T47D (cell line): ENCODE data around the gene NKX1-2.

Experiments
- DNase-seq, 2 experiments: peaks; one replicate each; pipeline versions ENCODE4 v3.0.0 to v3.0.0-alpha.2; 2011 to 2012; ENCODE audit warnings: low read depth in 1 of 2, low spot score in 1 of 2
- JUND ChIP-seq: IDR thresholded peaks from 2 replicates; pipeline ENCODE4 v1.6.1; 2012; ENCODE audit warnings: low read depth
- in situ Hi-C: cut with HindIII; loops from 2 replicates; pipeline ENCODE4 v1.10.0; 2016; ENCODE audit warnings: low sequenced_read_pairs, low pct_unique_long_range_greater_than_20kb

Gene NKX1-2

DNA sequence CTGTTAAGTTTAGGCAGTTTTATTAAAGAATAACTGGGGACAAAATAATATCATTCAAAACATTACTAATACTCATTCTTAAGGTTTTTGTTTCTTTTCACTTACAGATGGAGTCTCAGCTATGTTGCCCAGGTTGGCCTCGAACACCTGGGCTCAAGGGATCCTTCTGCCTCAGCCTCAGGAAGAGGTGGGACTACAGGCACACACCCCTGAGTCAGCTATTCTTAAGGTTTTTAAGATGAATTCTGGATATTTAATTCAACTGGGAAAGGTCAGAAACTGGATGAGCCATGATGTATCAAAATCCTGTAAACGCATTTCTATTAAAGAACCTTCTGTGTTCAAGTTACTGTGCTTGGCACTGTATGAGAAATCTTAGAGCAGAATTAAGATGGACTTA, 34.6 kb downstream of the NKX1-2 start:
- DNase-seq = no peak
- in situ Hi-C loops = no loop called here
- TF ChIP-seq JUND = no peak

- no peak for DNase-seq
- in situ Hi-C loops = no loop called here
- no peak for TF ChIP-seq JUND
Measured at GRCh38 chr10:124414076-124414475, 35.8 kb downstream of the NKX1-2 start.

DNA sequence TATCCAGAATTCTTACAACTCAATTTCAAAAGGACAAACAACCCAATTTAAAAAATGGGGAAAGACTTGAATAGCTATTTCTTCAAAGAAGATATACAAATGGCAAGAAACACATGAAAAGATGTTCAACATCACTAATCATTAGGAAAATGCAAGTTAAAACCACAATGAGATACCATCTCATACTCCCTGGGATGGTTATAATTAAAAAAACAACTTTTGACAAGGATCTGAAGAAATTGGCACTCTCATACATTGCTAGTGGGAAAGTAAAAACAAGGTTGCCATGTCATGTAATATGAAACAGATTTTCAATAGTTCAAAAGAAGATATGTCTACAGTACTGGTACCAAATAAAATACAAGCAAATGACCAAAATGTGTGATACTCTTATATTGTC, 40.1 kb downstream of the NKX1-2 start:
- in situ Hi-C loops = no loop called here
- TF ChIP-seq JUND = no peak
- no peak for DNase-seq

DNA sequence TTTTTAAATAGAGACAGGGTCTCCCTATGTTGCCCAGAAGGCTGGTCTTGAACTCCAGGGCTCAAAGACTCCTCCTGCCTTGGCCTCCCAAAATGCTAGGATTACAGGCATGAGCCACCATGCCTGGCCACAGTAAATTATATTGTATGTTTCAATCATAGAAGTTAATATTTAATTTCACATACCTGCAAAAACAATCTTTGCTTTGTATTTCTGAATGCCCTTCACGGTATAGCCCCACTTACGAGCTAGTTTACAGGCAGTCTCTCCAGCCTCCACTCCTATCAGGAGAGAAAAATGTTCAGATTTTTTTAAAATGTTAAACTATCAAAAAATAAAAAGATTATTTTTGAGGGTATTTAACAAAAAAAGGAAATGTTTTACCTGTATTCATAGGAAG, 41.5 kb downstream of the NKX1-2 start:
- TF ChIP-seq JUND = no peak
- DNase-seq = no peak
- in situ Hi-C loops = no loop called here

GRCh38 chr10:124407456-124407855, 42.4 kb downstream of the NKX1-2 start:
- no peak for TF ChIP-seq JUND
- in situ Hi-C loops = no loop called here
- no peak for DNase-seq

DNA sequence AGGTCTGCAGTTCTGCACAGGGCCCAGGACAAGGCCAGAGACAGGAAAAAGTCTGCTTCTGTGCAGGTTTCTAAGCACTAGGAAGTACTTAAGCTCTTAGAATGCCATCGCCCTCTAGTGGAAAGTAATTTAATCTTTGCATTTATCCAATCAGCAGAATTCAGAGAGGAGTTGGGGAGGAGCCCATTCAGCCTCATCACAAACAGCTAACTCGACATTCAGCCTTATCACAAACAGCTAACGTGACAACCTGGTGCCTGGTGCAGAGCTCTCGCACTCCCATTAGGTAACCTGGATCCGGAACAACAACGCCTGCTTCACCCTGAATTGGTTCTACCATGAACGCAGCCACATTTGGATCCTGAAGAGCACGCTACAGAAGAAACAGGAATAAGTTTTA, 46.3 kb downstream of the NKX1-2 start:
- no peak for TF ChIP-seq JUND
- DNase-seq = peak; percentile 37 to 84
- in situ Hi-C loops = no loop called here

GRCh38 chr10:124402273-124402672, 47.6 kb downstream of the NKX1-2 start:
- in situ Hi-C loops = no loop called here
- DNase-seq = no peak
- no peak for TF ChIP-seq JUND

DNA sequence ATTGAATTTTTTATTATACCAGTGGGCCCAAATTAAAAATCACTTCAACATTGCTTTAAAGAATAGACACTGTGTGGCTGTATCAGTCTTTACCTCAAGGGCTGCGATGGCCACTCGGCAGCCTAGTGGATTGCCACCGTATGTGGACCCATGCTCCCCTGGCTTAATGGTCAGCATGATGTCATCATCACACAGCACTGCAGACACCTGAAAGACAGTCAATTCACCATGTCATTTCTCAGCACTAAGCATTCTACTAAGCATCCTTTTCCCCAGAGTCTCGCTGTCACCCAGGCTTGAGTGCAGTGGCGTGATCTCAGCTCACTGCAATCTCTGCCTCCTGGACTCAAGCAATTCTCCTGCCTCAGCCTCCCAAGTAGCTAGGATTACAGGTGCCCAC, 48.2 kb downstream of the NKX1-2 start:
- in situ Hi-C loops = no loop called here
- TF ChIP-seq JUND = no peak
- DNase-seq = no peak
